NCI-H146 (cell line): ENCODE data around the gene CDR2L.
"Not testable (repeated sequence)": the region's sequence is repeated elsewhere in the genome, so short reads cannot be mapped to it uniquely, and the experiment has no call there.

ENCODE experiments used
- DNase-seq: peaks from one replicate; lab custom pipeline; 2025; lab: John Stamatoyannopoulos, UW

The CDR2L gene

GRCh38 chr17:75044716-75045115, 57.3 kb downstream of the CDR2L start:
- no peak for DNase-seq

- not testable (repeated sequence) for DNase-seq
These were observed 58.5 kb downstream of the CDR2L start for GRCh38 chr17:75045946-75046406.

DNA sequence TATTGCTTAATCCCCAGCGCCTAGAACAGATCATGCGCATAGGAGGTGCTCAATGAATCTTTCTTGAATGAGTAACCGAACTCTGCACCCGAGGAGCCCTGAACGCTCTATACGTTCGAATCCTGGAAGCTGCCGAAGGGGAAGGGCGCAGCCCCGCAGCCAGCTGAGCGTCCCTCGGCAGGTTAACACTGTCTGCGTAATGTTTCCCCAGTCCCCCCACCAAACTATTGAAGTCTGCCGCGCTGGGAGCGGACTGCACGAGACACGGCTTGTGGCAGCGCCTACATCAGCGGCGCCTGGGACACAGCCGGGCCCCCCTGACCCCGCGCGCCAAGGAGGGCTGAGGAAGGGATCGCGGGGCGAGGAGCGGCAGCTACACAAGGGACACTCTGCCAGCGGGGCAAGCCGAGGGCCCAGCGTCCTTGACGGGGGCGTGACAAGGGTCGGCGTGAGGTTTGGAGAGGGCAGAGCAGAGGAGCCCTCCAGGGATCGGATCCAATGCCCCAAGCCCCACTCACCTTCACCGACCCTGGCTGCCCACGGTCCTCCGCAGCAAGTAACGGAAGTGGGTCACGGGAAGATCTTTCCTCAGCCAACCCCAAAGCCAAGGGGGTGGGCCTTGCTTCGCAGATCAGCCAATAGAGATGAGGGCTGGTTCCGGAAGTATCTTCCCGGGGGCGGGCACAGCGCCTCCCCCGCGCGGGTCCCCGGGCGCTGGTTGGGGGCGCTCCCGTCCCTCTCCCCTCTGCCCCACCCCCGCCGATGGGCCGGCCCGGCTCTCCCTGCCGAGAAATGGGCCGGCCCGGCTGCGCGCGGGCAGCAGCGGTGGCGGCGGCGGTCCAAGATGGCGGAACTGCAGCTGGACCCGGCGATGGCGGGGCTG, 59.2 kb downstream of the CDR2L start, which contains the start of the genes ATP5PD and KCTD2:
Gene ATP5PD, minus strand, starts transcription at position 563 of the 883 bp plus-strand sequence. CDS start 4,319 bp downstream, outside the sequence.
Gene KCTD2, plus strand, starts transcription at position 819 of the 883 bp plus-strand sequence. Its CDS starts 26 bp downstream, at position 845.
- peak; percentile 96 for DNase-seq

DNA sequence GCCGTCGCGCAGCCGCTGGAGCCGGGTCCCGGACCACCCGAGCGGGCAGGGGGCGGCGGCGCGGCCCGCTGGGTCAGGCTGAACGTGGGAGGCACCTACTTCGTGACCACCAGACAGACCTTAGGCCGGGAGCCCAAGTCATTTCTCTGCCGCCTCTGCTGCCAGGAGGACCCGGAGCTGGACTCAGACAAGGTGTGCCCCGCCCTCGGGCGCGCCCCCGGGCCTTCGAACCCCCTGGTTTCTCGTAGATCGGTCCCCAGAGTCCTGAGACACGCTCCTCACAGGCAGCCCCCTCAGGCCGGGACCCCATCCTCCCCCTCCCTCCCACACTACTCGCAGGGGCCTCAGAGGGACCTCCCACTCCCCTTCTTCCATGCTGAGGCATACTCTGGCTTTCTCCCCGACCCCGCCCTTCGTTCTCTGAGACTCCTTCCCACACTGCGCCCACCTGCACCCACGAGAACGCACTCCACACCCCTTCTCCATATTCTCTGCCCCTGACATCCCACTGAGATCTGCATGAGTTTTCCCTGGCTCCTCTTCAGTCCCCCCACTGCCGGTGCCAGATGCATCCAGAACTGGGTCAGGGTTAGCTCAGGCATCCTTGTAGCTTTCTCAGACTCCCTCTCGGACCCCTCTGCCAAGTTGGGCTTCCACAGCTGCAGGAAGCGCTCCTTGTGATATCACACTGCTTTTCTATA, 60.1 kb downstream of the CDR2L start:
- peak; percentile 22 for DNase-seq

GRCh38 chr17:75048249-75048878, 60.9 kb downstream of the CDR2L start:
- no peak for DNase-seq

GRCh38 chr17:75049057-75049456, 61.6 kb downstream of the CDR2L start:
- DNase-seq: no peak

DNA sequence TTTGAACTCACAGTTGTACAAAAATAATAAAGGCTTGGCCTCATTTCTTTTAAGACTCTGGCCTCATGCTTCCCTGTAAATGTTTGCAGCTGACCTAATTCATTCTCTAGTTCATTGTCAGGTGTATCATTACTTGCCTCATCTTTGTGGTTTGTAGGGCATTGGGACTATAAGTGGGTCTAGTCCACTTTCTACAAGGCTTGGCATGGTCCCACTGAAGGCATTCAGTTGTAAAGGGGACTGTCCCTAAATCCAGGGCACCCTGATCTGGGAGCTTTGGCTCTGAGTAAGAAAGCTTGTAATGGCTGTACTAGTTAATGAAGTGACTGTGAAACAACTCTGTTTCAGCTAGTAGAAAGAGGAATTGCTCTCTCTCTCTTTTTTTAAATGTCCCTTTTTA, 62.3 kb downstream of the CDR2L start:
- DNase-seq: no peak

DNA sequence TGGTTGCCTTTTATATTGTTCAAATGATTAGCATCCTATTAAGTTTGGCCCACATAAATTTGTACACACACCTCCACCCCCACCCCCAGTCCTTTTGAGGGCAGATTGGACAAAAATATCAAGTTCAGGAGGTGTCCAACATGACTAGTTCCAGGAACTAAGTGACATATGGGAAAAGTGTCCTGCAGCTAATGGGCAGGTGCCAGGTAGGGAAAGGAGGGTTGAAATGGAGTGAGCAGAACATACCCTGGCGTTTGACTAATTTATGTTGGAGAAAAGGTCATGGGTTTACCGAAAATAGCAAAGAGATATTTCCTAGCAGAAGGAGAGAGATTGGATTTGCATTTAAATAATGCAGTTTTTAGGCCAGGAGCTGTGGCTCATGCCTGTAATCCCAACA, 64.5 kb downstream of the CDR2L start:
- DNase-seq: no peak
